ENCODE data around the gene SPTBN5. TPM values are rescaled to one million over a fixed set of nuclear protein-coding genes. Genes with fewer than 3 reads are reported as not detected.

Gene SPTBN5
- total RNA-seq, 1 donor from 2014 or later: 1.9 TPM

GRCh38 chr15:41799488-41799805, 94.4 kb downstream of the SPTBN5 start:
- Mint-ChIP-seq H3K4me3 (no peak overlapping the region), H3K27me3 (ENCODE audit: insufficient read depth) (no peaks in the 10 kb centered on the region), H3K9me3 (no peaks in the 10 kb centered on the region), H3K27ac (peak overlapping the region; percentile 18), H3K4me1 (ENCODE audit: low read depth) (peaks cover 31% of the 10 kb centered on the region), H3K36me3 (ENCODE audit: low read depth) (no peaks in the 10 kb centered on the region)
- intact Hi-C loops (cut with micrococcal nuclease): no loop called here
- DNase-seq (ENCODE audit: low spot score): no peak

GRCh38 chr15:41798607-41799487, 95.0 kb downstream of the SPTBN5 start:
- Mint-ChIP-seq H3K9me3 (no peaks in the 10 kb centered on the region), H3K27me3 (ENCODE audit: insufficient read depth) (no peaks in the 10 kb centered on the region), H3K4me1 (ENCODE audit: low read depth) (peaks cover 27% of the 10 kb centered on the region), H3K36me3 (ENCODE audit: low read depth) (no peaks in the 10 kb centered on the region), H3K27ac (no peak overlapping the region), H3K4me3 (no peak overlapping the region)
- DNase-seq (ENCODE audit: low spot score): no peak
- intact Hi-C loops (cut with micrococcal nuclease): no loop called here

Other genes with a start within 250 kb of the SPTBN5 start
- 37.5 and 38.8 TPM in 2 replicates for gene MGA, start 233.6 kb downstream of the SPTBN5 start, total RNA-seq
- gene MAPKBP1, start 119.6 kb downstream of the SPTBN5 start, total RNA-seq: 26.3 and 28.2 TPM in 2 replicates
- gene JMJD7, start 66.0 kb downstream of the SPTBN5 start, total RNA-seq: 14.2 and 17.8 TPM in 2 replicates
- 6.0 and 6.7 TPM in 2 replicates for gene PLA2G4B, start 55.2 kb downstream of the SPTBN5 start, total RNA-seq
- gene EHD4, start 78.5 kb upstream of the SPTBN5 start, total RNA-seq: 29.5 and 30.1 TPM in 2 replicates
- gene PLA2G4E, start 127.0 kb upstream of the SPTBN5 start, total RNA-seq: not detected in 2 replicates
- gene PLA2G4D, start 200.5 kb upstream of the SPTBN5 start, total RNA-seq: not detected in 2 replicates

All from activated T-helper 1 cell treated with anti-CD3 and anti-CD28 coated beads, Interleukin-12 subunit alpha, Interleukin-12 subunit beta, Interleukin-2, Interleukin-4 antibody, amounts not matched to agents 30 ng/mL and 10 ng/mL and 1 ng/mL, durations not matched to agents 14 hours and 24 hours and 36 hours (primary cell).